ENCODE data around the gene CLTA. TPM values are rescaled to one million over a fixed set of nuclear protein-coding genes. Genes with fewer than 3 reads are reported as not detected.
A peak's percentile ranks its signal among the peaks of the same experiment; 100 is the strongest.
"Not testable (repeated sequence)": the region's sequence is repeated elsewhere in the genome, so short reads cannot be mapped to it uniquely, and the experiment has no call there.

CLTA gene
- total and polyA plus RNA-seq, 10 of the 15 experiments (the other 5 are each of a cell fraction or from before 2014, with no cell fraction given), result 49.0 to 241 (median 168) TPM

GRCh38 chr9:36180243-36180642, 10.5 kb upstream of the CLTA start:
- BruUV-seq (replicated peaks); CTCF ChIA-PET: not testable (repeated sequence)

GRCh38 chr9:36187414-36187813, 3.3 kb upstream of the CLTA start:
- Histone ChIP-seq H3K9me3 (replicated peaks; ENCODE audit: control insufficient read depth, insufficient read depth, low read length) (no peaks in the 10 kb centered on the region), H2AFZ (ENCODE audit: control insufficient read depth, low read depth, low read length) (peak overlapping the region; percentile 13), H3K9ac (ENCODE audit: control insufficient read depth, insufficient read depth, low read length) (no peak overlapping the region), H3K27me3 (replicated peaks in 1 of 2; ENCODE audit: control insufficient read depth in 2 of 2, insufficient read depth in 2 of 2, low read length in 1 of 2) (no peaks in the 10 kb centered on the region), H4K20me1 (ENCODE audit: control insufficient read depth, insufficient read depth) (no peaks in the 10 kb centered on the region), H3K4me1 (ENCODE audit: control insufficient read depth, insufficient read depth, low read length) (peaks cover 8% of the 10 kb centered on the region), H3K27ac (ENCODE audit: control insufficient read depth, insufficient read depth) (no peak overlapping the region), H3K4me3 (no peak overlapping the region), H3K79me2 (ENCODE audit: control insufficient read depth, insufficient read depth, low read length) (peaks cover 17% of the 10 kb centered on the region), H3K4me2 (ENCODE audit: control insufficient read depth, insufficient read depth) (peak overlapping the region; percentile 15), H3K36me3 (ENCODE audit: control insufficient read depth in 2 of 2, insufficient read depth in 2 of 2, low read length in 1 of 2) (no peaks in the 10 kb centered on the region)
- DNase-seq (ENCODE audit: low read depth, low spot score), result peak; percentile 16
- FAIRE-seq, result no peak
- TF ChIP-seq IKZF2 (IDR thresholded peaks at IDR 0.05), result peak; percentile 12 to 28; a peak in 1 of 4 replicates
- no peak for TF ChIP-seq HSF1 (IDR thresholded peaks at IDR 0.05; ENCODE audit: low read depth, low read length)
- TF ChIP-seq, protein P1, sequence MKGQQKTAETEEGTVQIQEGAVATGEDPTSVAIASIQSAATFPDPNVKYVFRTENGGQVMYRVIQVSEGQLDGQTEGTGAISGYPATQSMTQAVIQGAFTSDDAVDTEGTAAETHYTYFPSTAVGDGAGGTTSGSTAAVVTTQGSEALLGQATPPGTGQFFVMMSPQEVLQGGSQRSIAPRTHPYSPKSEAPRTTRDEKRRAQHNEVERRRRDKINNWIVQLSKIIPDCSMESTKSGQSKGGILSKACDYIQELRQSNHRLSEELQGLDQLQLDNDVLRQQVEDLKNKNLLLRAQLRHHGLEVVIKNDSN (IDR thresholded peaks at IDR 0.05; ENCODE audit: borderline replicate concordance, extremely low read length, insufficient read depth, low read depth, low read length), result peak; percentile 25
- peak; percentile 67; the same call in 1 of the 2 replicates for TF ChIP-seq CREB1 (IDR thresholded peaks at IDR 0.05; ENCODE audit: low read depth)
- peak; percentile 76 for TF ChIP-seq RUNX3 (IDR thresholded peaks at IDR 0.05; ENCODE audit: low read length)
- peak; percentile 71; the same call in 1 of the 2 replicates for TF ChIP-seq PAX5 (IDR thresholded peaks at IDR 0.05; ENCODE audit: borderline replicate concordance, low read depth, low read length)
- TF ChIP-seq EED (IDR thresholded peaks at IDR 0.05; ENCODE audit: low read depth), result peak; percentile 38; the same call in 1 of the 2 replicates
- no peak for TF ChIP-seq SMAD1 (IDR thresholded peaks at IDR 0.05; ENCODE audit: low read depth, partially characterized antibody)
- TF ChIP-seq, protein P2, sequence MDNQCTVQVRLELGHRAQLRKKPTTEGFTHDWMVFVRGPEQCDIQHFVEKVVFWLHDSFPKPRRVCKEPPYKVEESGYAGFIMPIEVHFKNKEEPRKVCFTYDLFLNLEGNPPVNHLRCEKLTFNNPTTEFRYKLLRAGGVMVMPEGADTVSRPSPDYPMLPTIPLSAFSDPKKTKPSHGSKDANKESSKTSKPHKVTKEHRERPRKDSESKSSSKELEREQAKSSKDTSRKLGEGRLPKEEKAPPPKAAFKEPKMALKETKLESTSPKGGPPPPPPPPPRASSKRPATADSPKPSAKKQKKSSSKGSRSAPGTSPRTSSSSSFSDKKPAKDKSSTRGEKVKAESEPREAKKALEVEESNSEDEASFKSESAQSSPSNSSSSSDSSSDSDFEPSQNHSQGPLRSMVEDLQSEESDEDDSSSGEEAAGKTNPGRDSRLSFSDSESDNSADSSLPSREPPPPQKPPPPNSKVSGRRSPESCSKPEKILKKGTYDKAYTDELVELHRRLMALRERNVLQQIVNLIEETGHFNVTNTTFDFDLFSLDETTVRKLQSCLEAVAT (IDR thresholded peaks at IDR 0.05), result no peak
- TF ChIP-seq CREM (IDR thresholded peaks at IDR 0.05; ENCODE audit: low read depth), result peak; percentile 46; the same call in 1 of the 2 replicates
- TF ChIP-seq ZNF217 (IDR thresholded peaks at IDR 0.05), result no peak
- no peak for TF ChIP-seq PKNOX1 (IDR thresholded peaks at IDR 0.05)
- ChIA-PET POLR2A (no interaction called here), CTCF (interaction anchor here (0.9 kb wide), 1 partner anchor 88 kb away, joined by 3 read pairs; no protein-coding TSS in a partner anchor), RAD21 (ENCODE audit: unreplicated experiment) (no interaction called here), SMC1A (ENCODE audit: uncharacterized antibody, unreplicated experiment) (interaction anchor here (0.7 kb wide), 1 partner anchor 363 kb away, joined by 3 read pairs; no protein-coding TSS in a partner anchor)
- in situ Hi-C loops (cut with MboI), result no loop called here
- intact Hi-C loops (cut with micrococcal nuclease; ENCODE audit: unreplicated experiment), result no loop called here
- no peak for ATAC-seq
- BruUV-seq (replicated peaks), result no TSS peak

More at GRCh38 chr9:36180243-36180642, 10.5 kb upstream of the CLTA start:
- H2AFZ ChIP-seq (ENCODE audit: control insufficient read depth, low read depth, low read length); H3K36me3 ChIP-seq (ENCODE audit: control insufficient read depth in 2 of 2, insufficient read depth in 2 of 2, low read length in 1 of 2); H3K4me1 ChIP-seq (ENCODE audit: control insufficient read depth, insufficient read depth, low read length); DNase-seq (ENCODE audit: low read depth, low spot score); H3K9me3 ChIP-seq (replicated peaks; ENCODE audit: control insufficient read depth, insufficient read depth, low read length); H3K27me3 ChIP-seq (replicated peaks in 1 of 2; ENCODE audit: control insufficient read depth in 2 of 2, insufficient read depth in 2 of 2, low read length in 1 of 2); H3K4me3 ChIP-seq; intact Hi-C loops (cut with micrococcal nuclease; ENCODE audit: unreplicated experiment); in situ Hi-C loops (cut with MboI); RAD21 ChIA-PET (ENCODE audit: unreplicated experiment); H3K79me2 ChIP-seq (ENCODE audit: control insufficient read depth, insufficient read depth, low read length); H3K27ac ChIP-seq (ENCODE audit: control insufficient read depth, insufficient read depth); FAIRE-seq; POLR2A ChIA-PET; H3K4me2 ChIP-seq (ENCODE audit: control insufficient read depth, insufficient read depth); ATAC-seq; H4K20me1 ChIP-seq (ENCODE audit: control insufficient read depth, insufficient read depth); H3K9ac ChIP-seq (ENCODE audit: control insufficient read depth, insufficient read depth, low read length): not testable (repeated sequence)
- 45% methylated on average over 6 of the region's 6 CpGs for WGBS (ENCODE audit: insufficient coverage, insufficient replicate concordance, low lambda C conversion rate, missing lambda C conversion rate)
- SMC1A ChIA-PET (ENCODE audit: uncharacterized antibody, unreplicated experiment), result interaction anchor here (0.6 kb wide), 1 partner anchor 56 kb away, joined by 3 read pairs; no protein-coding TSS in a partner anchor
